GM23248 (cell line): ENCODE data around the gene SASS6. TPM values are rescaled to one million over a fixed set of nuclear protein-coding genes. Genes with fewer than 3 reads are reported as not detected.

Source experiments
- DNase-seq: peaks from one replicate; pipeline ENCODE4 v3.0.0-alpha.2; 2015
- H2AFZ ChIP-seq: fragments of 200-600 bp; sonication (generic); 2 replicates; pipeline ENCODE4 v1.6.1; 2016; ENCODE audit warnings: antibody characterized with exemption
- H3F3A ChIP-seq: fragments of 200-600 bp; sonication (generic); 2 replicates; pipeline ENCODE4 v1.6.1; 2016; ENCODE audit warnings: mild to moderate bottlenecking, antibody characterized with exemption, mixed run types; ENCODE audit not compliant: insufficient read depth
- H3K27ac ChIP-seq: fragments of 200-600 bp; sonication (generic); 2 replicates; pipeline ENCODE4 v1.5.1; 2016; ENCODE audit warnings: mild to moderate bottlenecking
- H3K27me3 ChIP-seq: fragments of 200-600 bp; sonication (generic); replicated peaks from 2 replicates; pipeline ENCODE4 v1.6.1; 2016; ENCODE audit warnings: mild to moderate bottlenecking; ENCODE audit not compliant: insufficient read depth
- H3K36me3 ChIP-seq: fragments of 200-600 bp; sonication (generic); 2 replicates; pipeline ENCODE4 v1.6.1; 2016; ENCODE audit warnings: low read depth, mild to moderate bottlenecking
- H3K4me1 ChIP-seq: fragments of 200-600 bp; sonication (generic); 2 replicates; pipeline ENCODE4 v1.6.1; 2016; ENCODE audit warnings: mild to moderate bottlenecking; ENCODE audit not compliant: insufficient read depth
- H3K4me2 ChIP-seq: fragments of 200-600 bp; sonication (generic); one replicate; pipeline ENCODE4 v1.6.1; 2016; ENCODE audit warnings: mild to moderate bottlenecking; ENCODE audit not compliant: unreplicated experiment
- H3K4me3 ChIP-seq: fragments of 200-600 bp; sonication (generic); 2 replicates; pipeline ENCODE4 v1.5.1; 2016; ENCODE audit warnings: mild to moderate bottlenecking
- H3K79me2 ChIP-seq: fragments of 200-600 bp; sonication (generic); 2 replicates; pipeline ENCODE4 v1.6.1; 2016; ENCODE audit warnings: mild to moderate bottlenecking; ENCODE audit not compliant: insufficient read depth
- H3K9ac ChIP-seq: fragments of 200-600 bp; sonication (generic); 2 replicates; pipeline ENCODE4 v1.6.1; 2016; ENCODE audit warnings: mild to moderate bottlenecking
- H3K9me2 ChIP-seq: fragments of 200-600 bp; sonication (generic); 2 replicates; pipeline ENCODE4 v1.6.1; 2016; ENCODE audit warnings: mixed run types, mild to moderate bottlenecking, moderate library complexity; ENCODE audit not compliant: insufficient read depth
- H3K9me3 ChIP-seq: fragments of 200-600 bp; sonication (generic); one replicate; pipeline ENCODE4 v1.6.1; 2017; ENCODE audit warnings: low read depth
- H4K20me1 ChIP-seq: fragments of 200-600 bp; sonication (generic); 2 replicates; pipeline ENCODE4 v1.6.0; 2016; ENCODE audit not compliant: insufficient read depth
- EZH2 ChIP-seq: fragments of 200-600 bp; sonication (generic); IDR thresholded peaks from 2 replicates; pipeline ENCODE4 v1.6.1; 2018; ENCODE audit warnings: antibody characterized with exemption, mild to moderate bottlenecking; ENCODE audit not compliant: insufficient read depth, poor library complexity, severe bottlenecking
- EZH2phosphoT487 ChIP-seq: fragments of 200-600 bp; sonication (generic); IDR thresholded peaks from 2 replicates; pipeline ENCODE4 v1.6.1; 2018; ENCODE audit warnings: antibody characterized with exemption, moderate library complexity, mild to moderate bottlenecking, low read depth; ENCODE audit not compliant: insufficient read depth
- WGBS, 2 experiments: methylation state at CpG; one replicate each; pipeline ENCODE4 v1.1.6; 2015 to 2017; ENCODE audit warnings: low lambda C conversion rate in 2 of 2, low coverage in 1 of 2; ENCODE audit errors: missing lambda C conversion rate in 2 of 2; 5-methylcytosine and 5-hydroxymethylcytosine counted together
- in situ Hi-C: fragments of 300-500 bp; cut with MboI; formaldehyde crosslinking; loops from 2 replicates; pipeline ENCODE4 v1.15.0; 2020
- polyA plus RNA-seq: library from polyadenylated mRNA; unstranded; fragments of >200 nt; fragmentation: Nextera tagmentation; extraction: Ambion mirVana; gene quantifications from 2 replicates; pipeline ENCODE4 v1.2.1, GENCODE V29; 2016
- total RNA-seq: library from RNA; depleted of rRNA; stranded (reverse); fragments of >200 nt; shearing (Covaris generic); gene quantifications from 2 replicates; pipeline ENCODE4 v1.2.3, GENCODE V29; 2014; rRNA removed

SASS6 gene, protein sequence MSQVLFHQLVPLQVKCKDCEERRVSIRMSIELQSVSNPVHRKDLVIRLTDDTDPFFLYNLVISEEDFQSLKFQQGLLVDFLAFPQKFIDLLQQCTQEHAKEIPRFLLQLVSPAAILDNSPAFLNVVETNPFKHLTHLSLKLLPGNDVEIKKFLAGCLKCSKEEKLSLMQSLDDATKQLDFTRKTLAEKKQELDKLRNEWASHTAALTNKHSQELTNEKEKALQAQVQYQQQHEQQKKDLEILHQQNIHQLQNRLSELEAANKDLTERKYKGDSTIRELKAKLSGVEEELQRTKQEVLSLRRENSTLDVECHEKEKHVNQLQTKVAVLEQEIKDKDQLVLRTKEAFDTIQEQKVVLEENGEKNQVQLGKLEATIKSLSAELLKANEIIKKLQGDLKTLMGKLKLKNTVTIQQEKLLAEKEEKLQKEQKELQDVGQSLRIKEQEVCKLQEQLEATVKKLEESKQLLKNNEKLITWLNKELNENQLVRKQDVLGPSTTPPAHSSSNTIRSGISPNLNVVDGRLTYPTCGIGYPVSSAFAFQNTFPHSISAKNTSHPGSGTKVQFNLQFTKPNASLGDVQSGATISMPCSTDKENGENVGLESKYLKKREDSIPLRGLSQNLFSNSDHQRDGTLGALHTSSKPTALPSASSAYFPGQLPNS
- total RNA-seq (2.3 and 7.6 TPM in 2 replicates), polyA plus RNA-seq (1.6 and 2.4 TPM in 2 replicates)

DNA sequence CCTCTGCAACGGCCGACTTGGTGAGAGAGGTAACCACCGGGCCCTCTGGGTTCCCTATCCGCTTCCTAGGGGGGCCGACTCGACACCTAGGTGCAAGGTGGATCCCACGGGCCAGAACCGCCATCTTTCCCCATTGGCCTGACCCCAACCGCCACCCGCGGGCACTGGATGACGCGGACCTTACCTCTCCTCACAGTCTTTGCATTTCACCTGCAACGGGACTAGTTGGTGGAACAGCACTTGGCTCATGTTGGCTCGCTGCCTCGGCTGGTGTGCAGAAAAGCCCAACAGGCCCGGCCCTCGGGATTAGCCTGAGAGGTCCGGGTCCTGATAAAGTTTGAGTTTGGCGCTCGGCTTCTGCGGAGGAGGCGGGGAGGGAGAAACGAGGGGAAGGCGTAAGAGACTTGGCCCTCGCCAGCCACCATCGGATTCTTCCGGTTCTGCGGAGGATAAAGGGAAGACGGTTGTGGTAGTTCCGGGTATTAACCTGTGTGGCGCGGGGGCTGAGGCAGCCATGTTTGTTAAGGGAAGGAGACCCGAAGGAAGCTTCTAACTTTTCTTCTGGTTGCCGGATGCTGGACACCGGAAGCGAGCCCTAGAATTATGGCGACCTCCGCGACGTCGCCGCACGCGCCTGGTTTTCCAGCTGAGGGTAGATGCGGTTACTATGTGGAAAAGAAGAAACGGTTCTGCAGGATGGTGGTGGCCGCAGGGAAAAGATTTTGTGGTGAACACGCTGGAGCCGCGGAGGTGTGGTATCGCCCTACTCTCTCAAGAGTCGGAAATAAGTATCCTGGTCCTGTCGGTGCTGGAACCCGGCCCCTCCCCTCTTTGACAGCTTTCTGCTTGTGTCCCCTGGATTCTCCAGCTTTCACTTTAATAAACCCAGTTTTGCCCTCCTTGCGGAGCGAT is at the start of gene SASS6, which contains the start of gene TRMT13:
Gene SASS6 (minus strand): TSS at position 365 of the 912 bp plus-strand sequence. CDS start 116 bp downstream, at position 249.
Gene TRMT13 (plus strand): TSS at position 598 of the 912 bp plus-strand sequence. CDS start 6 bp downstream, at position 604.
- no peaks in the 10 kb centered on the region for H3K9me3 ChIP-seq
- H2AFZ ChIP-seq = peak within 1 kb of the TSS; percentile 99
- H3K27me3 ChIP-seq = no peaks in the 10 kb centered on the region
- 0% methylated on average over 57 of the region's 57 CpGs for WGBS, 2 experiments
- H3K4me1 ChIP-seq = peaks cover 20% of the 10 kb centered on the region
- peak within 1 kb of the TSS; percentile 93 for H3K4me2 ChIP-seq
- peaks cover 5% of the 10 kb centered on the region; the same call in 1 of the 2 replicates for H3K36me3 ChIP-seq
- H3K9ac ChIP-seq = peak within 1 kb of the TSS; percentile 82
- in situ Hi-C loops = no loop called here
- DNase-seq = peak; percentile 98
- no peaks in the 10 kb centered on the region for H4K20me1 ChIP-seq
- H3K4me3 ChIP-seq = peak within 1 kb of the TSS; percentile 99
- H3K27ac ChIP-seq = peak within 1 kb of the TSS; percentile 62
- peaks cover 6% of the 10 kb centered on the region; the same call in 1 of the 2 replicates for H3F3A ChIP-seq
- TF ChIP-seq EZH2phosphoT487 (no peak), EZH2 (no peak)
- no peaks in the 10 kb centered on the region for H3K9me2 ChIP-seq
- peaks cover 71% of the 10 kb centered on the region for H3K79me2 ChIP-seq

DNA sequence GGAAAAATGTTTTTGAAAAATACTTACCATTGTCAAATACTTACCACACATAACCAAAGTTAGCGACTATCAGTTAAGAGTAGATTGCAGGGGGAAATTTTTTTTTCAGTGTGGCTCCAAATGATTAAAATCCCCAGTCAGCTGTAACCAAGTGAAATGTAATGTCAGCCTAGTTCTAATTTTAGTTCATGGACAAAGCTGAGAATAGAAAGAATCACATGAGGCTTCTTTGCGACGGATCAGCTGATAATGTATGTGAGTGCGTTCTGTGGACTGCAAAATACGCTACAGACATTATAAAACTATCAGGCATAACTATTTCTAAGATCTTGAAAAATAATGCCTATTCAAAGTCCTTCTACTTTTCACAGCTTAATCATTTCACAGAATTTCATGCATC is 45.4 kb upstream of the SASS6 start, which contains the start of gene LRRC39:
Gene LRRC39 (minus strand): TSS at position 166 of the 400 bp plus-strand sequence. CDS start 9,740 bp downstream, outside the sequence.
- no peaks in the 10 kb centered on the region for H3K4me1 ChIP-seq
- no peaks in the 10 kb centered on the region for H3K9me3 ChIP-seq
- no peaks in the 10 kb centered on the region for H3K36me3 ChIP-seq
- H3K4me2 ChIP-seq = no peak within 1 kb of the TSS
- no peak within 1 kb of the TSS for H3K9ac ChIP-seq
- no peaks in the 10 kb centered on the region for H4K20me1 ChIP-seq
- H3K4me3 ChIP-seq = no peak within 1 kb of the TSS
- TF ChIP-seq EZH2 (no peak), EZH2phosphoT487 (no peak)
- H3F3A ChIP-seq = no peaks in the 10 kb centered on the region
- H2AFZ ChIP-seq = no peak within 1 kb of the TSS
- no peak within 1 kb of the TSS for H3K27ac ChIP-seq
- H3K27me3 ChIP-seq = no peaks in the 10 kb centered on the region
- H3K9me2 ChIP-seq = no peaks in the 10 kb centered on the region
- H3K79me2 ChIP-seq = no peaks in the 10 kb centered on the region
- no peak for DNase-seq
- WGBS, 2 experiments = 75 to 77% methylated on average over 5 of the region's 5 CpGs
- in situ Hi-C loops = no loop called here

DNA sequence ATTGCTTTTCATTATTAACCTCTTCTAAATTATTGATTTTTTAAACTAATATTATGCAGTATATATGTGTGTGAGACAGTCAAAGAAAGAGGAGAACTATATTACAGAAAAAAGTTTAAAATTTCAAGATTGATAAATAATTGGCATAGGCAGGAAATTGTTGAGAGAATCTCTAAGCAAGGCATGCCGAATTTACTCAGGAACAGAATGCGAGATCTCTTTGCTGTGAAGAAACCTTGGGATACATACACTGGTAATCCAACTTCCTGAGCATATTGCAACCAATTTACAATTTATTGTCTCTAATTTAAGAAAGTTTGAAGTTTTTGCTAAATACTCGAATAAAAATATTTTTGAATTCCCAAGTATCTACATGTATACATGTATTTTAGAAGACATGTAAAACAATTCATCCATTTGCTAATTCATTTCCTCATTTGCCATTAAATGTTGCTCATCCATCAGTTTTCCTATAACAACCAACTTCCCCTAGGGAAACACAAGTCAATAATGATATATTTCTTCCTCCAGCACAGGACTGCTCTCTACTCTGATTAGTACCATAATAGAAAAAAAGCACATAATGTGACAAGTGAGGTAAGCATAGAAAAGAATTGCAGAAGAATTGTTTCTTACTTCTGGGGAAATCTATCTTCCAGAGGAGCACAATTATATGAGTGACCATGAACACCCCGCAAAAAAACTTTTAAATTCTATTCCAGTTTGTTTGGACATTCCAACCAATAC is 44.7 kb upstream of the SASS6 start:
- WGBS, 2 experiments = 92 to 97% methylated on average over 4 of the region's 4 CpGs
- H3K27ac ChIP-seq = no peak overlapping the region
- H3K4me1 ChIP-seq = no peaks in the 10 kb centered on the region
- no peak overlapping the region for H2AFZ ChIP-seq
- H3K27me3 ChIP-seq = no peaks in the 10 kb centered on the region
- H3K36me3 ChIP-seq = no peaks in the 10 kb centered on the region
- no peaks in the 10 kb centered on the region for H3K9me3 ChIP-seq
- no peaks in the 10 kb centered on the region for H3K79me2 ChIP-seq
- no peaks in the 10 kb centered on the region for H3F3A ChIP-seq
- no peak overlapping the region for H3K9ac ChIP-seq
- no peak for TF ChIP-seq EZH2
- no peak for TF ChIP-seq EZH2phosphoT487
- no peak for DNase-seq
- no peaks in the 10 kb centered on the region for H4K20me1 ChIP-seq
- no peak overlapping the region for H3K4me2 ChIP-seq
- no peak overlapping the region for H3K4me3 ChIP-seq
- in situ Hi-C loops = no loop called here
- H3K9me2 ChIP-seq = no peaks in the 10 kb centered on the region
